K562 (cell line): Measurements from ENCODE around the gene VPS18. TPM values are rescaled to one million over a fixed set of nuclear protein-coding genes. Genes with fewer than 3 reads are reported as not detected.

Experiments used
- ATAC-seq: fragments of 200-7000 bp; cut with Tn5 transposase; 3 replicates; pipeline ENCODE4 v1.9.1; 2020; ENCODE audit warnings: moderate library complexity
- BruUV-seq: library from RNA; stranded (reverse); fragments of 400-500 nt; replicated peaks from 2 replicates; lab custom pipeline; 2021; lab: Mats Ljungman, UMichigan
- CTCF ChIA-PET: fragments of 300-600 bp; formaldehyde crosslinking; extraction: SDS; loops from one replicate; lab custom pipeline; 2021; ENCODE audit warnings: low intra/inter-chr PET ratio; lab: Yijun Ruan, JAX
- POLR2A ChIA-PET: fragments of 300-600, 350-650 bp; sonication (Branson Sonifier 250); formaldehyde crosslinking; extraction: SDS; loops from one replicate; lab custom pipeline; 2021; ENCODE audit warnings: antibody characterized with exemption, inconsistent platforms; lab: Yijun Ruan, JAX
- DNase-seq, 4 experiments: peaks; one replicate each; pipeline versions ENCODE4 v3.0.0 to v3.0.0-alpha.2; 2011 to 2018; ENCODE audit warnings: low spot score in 3 of 4, mixed read lengths in 3 of 4; ENCODE audit errors: extremely low read depth in 1 of 4
- FAIRE-seq: peaks from 2 replicates; lab custom pipeline; 2011; peaks lifted over from hg19 to GRCh38; lab: Jason Lieb, UNC
- H2AFZ ChIP-seq: 2 replicates; pipeline ENCODE4 v1.6.0; 2011; ENCODE audit warnings: low read depth, low read length, control low read depth, inconsistent platforms
- H3K27ac ChIP-seq: fragments of 200-600 bp; 3 replicates; pipeline ENCODE4 v1.8.0; 2011; ENCODE audit warnings: low read depth, mild to moderate bottlenecking, control low read depth, inconsistent platforms, low read length, moderate library complexity, mixed read lengths; ENCODE audit errors: extremely low read depth
- H3K27me3 ChIP-seq, 2 experiments: fragments of 300-600 bp in 1 of 2; 2 replicates in 1 of 2; 3 replicates in 1 of 2; pipeline versions ENCODE4 v1.6.0 to v1.8.0; 2011; ENCODE audit warnings: inconsistent platforms in 2 of 2, low read length in 2 of 2, mild to moderate bottlenecking in 1 of 2, mixed read lengths in 1 of 2, moderate library complexity in 1 of 2; ENCODE audit not compliant: control insufficient read depth in 2 of 2, insufficient read depth in 2 of 2
- H3K36me3 ChIP-seq: fragments of 300-600 bp; 3 replicates; pipeline ENCODE4 v1.8.0; 2011; ENCODE audit warnings: mild to moderate bottlenecking, low read length, inconsistent platforms; ENCODE audit not compliant: control insufficient read depth, insufficient read depth
- H3K4me1 ChIP-seq, 2 experiments: fragments of 200-600 bp in 1 of 2; replicated peaks in 1 of 2; 2 replicates in 1 of 2; 3 replicates in 1 of 2; pipeline versions ENCODE4 v1.5.1 to v1.8.0; 2011; ENCODE audit warnings: inconsistent platforms in 2 of 2, low read length in 2 of 2, mild to moderate bottlenecking in 1 of 2, mixed read lengths in 1 of 2, moderate library complexity in 1 of 2; ENCODE audit not compliant: control insufficient read depth in 2 of 2, insufficient read depth in 2 of 2
- H3K4me2 ChIP-seq: 2 replicates; pipeline ENCODE4 v1.6.1; 2011; ENCODE audit warnings: low read length, control low read depth, inconsistent platforms, mixed read lengths; ENCODE audit not compliant: insufficient read depth
- H3K4me3 ChIP-seq: fragments of 200-600 bp; sonication (generic), shearing (Covaris generic); 2 replicates; pipeline ENCODE4 v1.5.1; 2016; ENCODE audit warnings: control low read depth, inconsistent platforms
- H3K79me2 ChIP-seq: fragments of 200-600 bp; 3 replicates; pipeline ENCODE4 v1.8.0; 2011; ENCODE audit warnings: low read length, inconsistent platforms; ENCODE audit not compliant: control insufficient read depth, insufficient read depth
- H3K9ac ChIP-seq, 2 experiments: 2 replicates each; pipeline versions ENCODE4 v1.6.0 to v1.6.1; 2011; ENCODE audit warnings: low read depth in 2 of 2, low read length in 2 of 2, control low read depth in 1 of 2, inconsistent platforms in 1 of 2, mild to moderate bottlenecking in 1 of 2, mixed read lengths in 1 of 2; ENCODE audit not compliant: insufficient read depth in 1 of 2
- H3K9me1 ChIP-seq: one replicate; pipeline ENCODE4 v1.6.0; 2011; ENCODE audit warnings: inconsistent platforms, mild to moderate bottlenecking, low read length, moderate library complexity; ENCODE audit not compliant: control insufficient read depth, insufficient read depth
- H3K9me3 ChIP-seq: replicated peaks from 2 replicates; pipeline ENCODE4 v1.5.1; 2011; ENCODE audit warnings: low read depth, low read length, inconsistent platforms; ENCODE audit not compliant: control insufficient read depth, insufficient read depth
- H4K20me1 ChIP-seq: replicated peaks from 2 replicates; pipeline ENCODE4 v1.6.1; 2011; ENCODE audit warnings: low read length, inconsistent platforms, mixed read lengths; ENCODE audit not compliant: control insufficient read depth, insufficient read depth
- BRD9 ChIP-seq: fragments of 450-650 bp; IDR thresholded peaks from 2 replicates; pipeline ENCODE4 v1.6.1; 2018; ENCODE audit warnings: low read depth; ENCODE audit not compliant: partially characterized antibody
- ELF1 ChIP-seq: fragments of 200-800 bp; sonication (Bioruptor generic); IDR thresholded peaks from 2 replicates; pipeline ENCODE4 v1.6.1; 2016; ENCODE audit warnings: missing genetic modification characterization, missing compliant biosample characterization
- HDAC2 ChIP-seq: fragments of 450-650 bp; IDR thresholded peaks from 2 replicates; pipeline ENCODE4 v1.6.1; 2016; ENCODE audit warnings: mild to moderate bottlenecking
- RBM39 ChIP-seq: fragments of 200-400 bp; formaldehyde crosslinking; optimal IDR thresholded peaks from 2 replicates; pipeline ENCODE3; 2018; ENCODE audit warnings: low read depth, low read length
- TAF7 ChIP-seq: fragments of 450-650 bp; IDR thresholded peaks from 2 replicates; pipeline ENCODE4 v1.6.1; 2016; ENCODE audit warnings: missing genetic modification characterization, missing compliant biosample characterization
- TAF9B ChIP-seq: fragments of 450-650 bp; IDR thresholded peaks from 2 replicates; pipeline ENCODE4 v1.6.1; 2018; ENCODE audit warnings: mild to moderate bottlenecking; ENCODE audit not compliant: partially characterized antibody
- THRAP3 ChIP-seq: fragments of 450-650 bp; IDR thresholded peaks from 2 replicates; pipeline ENCODE4 v1.6.1; 2016; ENCODE audit warnings: mild to moderate bottlenecking, inconsistent platforms, borderline replicate concordance
- XRCC5 ChIP-seq: fragments of 200-400 bp; formaldehyde crosslinking; IDR thresholded peaks from 2 replicates; pipeline ENCODE4 v1.6.1; 2017; ENCODE audit warnings: low read depth, mild to moderate bottlenecking, low read length
- ZKSCAN8 ChIP-seq: fragments of 200-800 bp; sonication (Bioruptor generic); IDR thresholded peaks from 2 replicates; pipeline ENCODE4 v1.6.1; 2016; ENCODE audit warnings: missing genetic modification characterization, missing compliant biosample characterization
- ZNF143 ChIP-seq: sonication (generic); formaldehyde crosslinking; IDR thresholded peaks from 2 replicates; pipeline ENCODE4 v1.9.0; 2022; ENCODE audit warnings: mild to moderate bottlenecking, missing genetic modification reagents
- WGBS: fragments of 100-300 bp; shearing (Covaris generic); methylation state at CpG from one replicate; pipeline ENCODE4 v1.1.6; 2016; ENCODE audit warnings: low coverage, mixed read lengths; ENCODE audit not compliant: insufficient coverage; ENCODE audit errors: missing lambda C conversion rate; 5-methylcytosine and 5-hydroxymethylcytosine counted together
- in situ Hi-C: fragments of 300-500 bp; cut with MboI; formaldehyde crosslinking; loops from 4 replicates; pipeline ENCODE4 v1.15.0; 2018; ENCODE audit warnings: inconsistent platforms, mixed read lengths
- intact Hi-C: fragments of 100-400 bp; cut with micrococcal nuclease; formaldehyde crosslinking; loops from 2 replicates; pipeline ENCODE4 v1.14.2; 2022
- polyA plus RNA-seq, 8 experiments: library from polyadenylated mRNA; depleted of rRNA in 4 of 8; stranded (reverse) in 5 of 8; unstranded in 3 of 8; fragments of >200 nt; fragmentation: Nextera tagmentation in 2 of 8; fragmentation: Illumina TruSeq in 1 of 8; extraction: Ambion mirVana in 2 of 8; extraction: Trizol in 1 of 8; gene quantifications; 2 replicates each; pipeline versions ENCODE4 v1.2.1 to v1.2.3, GENCODE V29; 2011 to 2014; ENCODE audit warnings: inconsistent platforms in 1 of 8, missing spikeins in 1 of 8
- total RNA-seq, 7 experiments: library from RNA; depleted of rRNA in 6 of 7; stranded (reverse); fragments of >200 nt in 6 of 7; fragmentation: Illumina TruSeq in 2 of 7; extraction: Trizol in 2 of 7; gene quantifications; 2 replicates each; pipeline versions ENCODE4 v1.2.1 to v1.2.3, GENCODE V29; 2011 to 2021; ENCODE audit warnings: low replicate concordance in 1 of 7
- TF ChIP-seq, protein P1 (sequence below): fragments of 450-650 bp; IDR thresholded peaks from 2 replicates; pipeline ENCODE4 v1.7.1; 2018; ENCODE audit warnings: mild to moderate bottlenecking, low read depth; ENCODE audit not compliant: partially characterized antibody

VPS18 gene
- total and polyA plus RNA-seq, 9 of the 15 experiments (the other 6 are each of a cell fraction or from before 2014, with no cell fraction given): 0.73 to 19.9 (median 8.5) TPM

DNA sequence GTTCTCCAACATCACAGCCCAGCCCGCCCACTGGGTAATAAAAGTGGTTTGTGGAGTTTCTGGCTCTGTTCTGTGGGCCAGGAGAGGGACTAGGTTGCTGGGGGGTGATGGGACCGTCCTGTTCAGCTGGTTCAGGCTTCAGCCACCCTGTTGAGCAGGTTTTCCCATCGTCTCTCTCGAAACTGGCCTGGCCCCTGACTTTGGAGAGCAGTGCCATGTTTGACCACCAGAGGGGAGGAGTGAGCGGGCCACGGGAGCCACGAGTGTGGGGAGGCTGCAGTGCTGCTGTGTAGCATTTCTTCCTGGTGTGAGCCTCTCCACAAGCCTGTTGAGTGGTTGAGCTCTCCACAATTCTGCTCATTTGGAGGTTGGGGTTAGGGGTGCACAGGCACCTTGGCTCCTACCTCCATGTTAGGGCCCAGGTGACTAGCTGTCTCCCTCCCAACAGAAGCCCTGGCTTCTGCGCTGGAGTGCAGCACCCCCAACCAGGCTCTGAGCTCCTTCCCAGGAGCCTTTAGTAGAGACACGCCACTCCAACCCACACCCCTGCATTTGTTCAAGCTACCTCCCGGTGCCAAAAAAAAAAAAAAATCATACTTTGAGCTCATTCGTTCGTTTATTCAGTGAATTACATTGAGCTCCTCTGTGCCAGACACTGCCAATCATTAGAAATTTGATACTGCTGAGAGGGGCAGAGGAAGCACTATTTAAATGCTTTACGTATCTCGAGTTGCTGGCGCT lies 36.5 kb upstream of the VPS18 start (continued):
- TF ChIP-seq XRCC5 (peak; percentile 63; the same call in 1 of the 2 replicates), ZKSCAN8 (no peak)

DNA sequence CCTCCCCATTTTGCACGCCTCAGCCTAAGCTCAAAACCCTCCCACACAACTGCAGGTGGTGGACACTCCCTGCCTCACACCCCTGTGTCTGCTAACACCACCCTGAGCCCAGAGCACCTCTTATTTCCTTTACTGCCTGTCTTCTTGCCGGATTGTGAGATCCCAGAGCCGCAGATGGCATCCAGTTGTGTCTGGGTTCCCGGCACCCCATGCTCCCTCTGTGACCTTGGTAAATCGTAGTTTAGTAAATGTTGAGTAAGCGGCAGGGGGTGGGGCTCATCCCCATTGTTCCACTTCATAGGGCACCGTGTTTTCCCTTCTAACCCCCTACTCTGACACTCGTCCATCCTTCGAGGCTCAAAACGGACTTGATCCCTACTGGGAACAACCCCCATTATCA lies 35.5 kb upstream of the VPS18 start:
- FAIRE-seq (no peak), ATAC-seq (no peak), DNase-seq (peak in 1 of 4 experiments; percentile 10)
- H3K4me1 ChIP-seq: peaks cover 16 to 21% of the 10 kb centered on the region in 2 experiments; a peak in 4 of 5 replicates
- no TSS peak for BruUV-seq
- no peak overlapping the region for H3K9ac ChIP-seq
- no peak overlapping the region for H3K27ac ChIP-seq
- no peaks in the 10 kb centered on the region for H4K20me1 ChIP-seq
- H3K36me3 ChIP-seq: no peaks in the 10 kb centered on the region
- no peaks in the 10 kb centered on the region for H3K9me3 ChIP-seq
- H3K79me2 ChIP-seq: no peaks in the 10 kb centered on the region
- POLR2A ChIA-PET: interaction anchor here (1.0 to 8.2 kb wide), 5 partner anchors 14 to 291 kb away, joined by 3 to 72 read pairs (median 7); partner anchors contain the start of genes RHOV and VPS18
- TF ChIP-seq ZNF143: peak; percentile 45; the same call in 1 of the 2 replicates
- 0 out of 2 replicates have a peak, but pooled peaks have one; percentile 20 for TF ChIP-seq ELF1 (tag)
- 0 out of 2 replicates have a peak, but pooled peaks have one; percentile 18 for TF ChIP-seq TAF7 (tag)
- TF ChIP-seq TAF9B: no peak
- TF ChIP-seq RBM39: no peak
- TF ChIP-seq THRAP3: no peak
- no peak for TF ChIP-seq BRD9
- TF ChIP-seq, protein P1, sequence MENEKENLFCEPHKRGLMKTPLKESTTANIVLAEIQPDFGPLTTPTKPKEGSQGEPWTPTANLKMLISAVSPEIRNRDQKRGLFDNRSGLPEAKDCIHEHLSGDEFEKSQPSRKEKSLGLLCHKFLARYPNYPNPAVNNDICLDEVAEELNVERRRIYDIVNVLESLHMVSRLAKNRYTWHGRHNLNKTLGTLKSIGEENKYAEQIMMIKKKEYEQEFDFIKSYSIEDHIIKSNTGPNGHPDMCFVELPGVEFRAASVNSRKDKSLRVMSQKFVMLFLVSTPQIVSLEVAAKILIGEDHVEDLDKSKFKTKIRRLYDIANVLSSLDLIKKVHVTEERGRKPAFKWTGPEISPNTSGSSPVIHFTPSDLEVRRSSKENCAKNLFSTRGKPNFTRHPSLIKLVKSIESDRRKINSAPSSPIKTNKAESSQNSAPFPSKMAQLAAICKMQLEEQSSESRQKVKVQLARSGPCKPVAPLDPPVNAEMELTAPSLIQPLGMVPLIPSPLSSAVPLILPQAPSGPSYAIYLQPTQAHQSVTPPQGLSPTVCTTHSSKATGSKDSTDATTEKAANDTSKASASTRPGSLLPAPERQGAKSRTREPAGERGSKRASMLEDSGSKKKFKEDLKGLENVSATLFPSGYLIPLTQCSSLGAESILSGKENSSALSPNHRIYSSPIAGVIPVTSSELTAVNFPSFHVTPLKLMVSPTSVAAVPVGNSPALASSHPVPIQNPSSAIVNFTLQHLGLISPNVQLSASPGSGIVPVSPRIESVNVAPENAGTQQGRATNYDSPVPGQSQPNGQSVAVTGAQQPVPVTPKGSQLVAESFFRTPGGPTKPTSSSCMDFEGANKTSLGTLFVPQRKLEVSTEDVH: no peak
- TF ChIP-seq HDAC2: no peak
- intact Hi-C loops (loop anchor here (5.0 to 10.0 kb wide), 2 partner anchors 71 to 184 kb away; no protein-coding TSS in a partner anchor), in situ Hi-C loops (loop anchor here (5.0 kb wide), 1 partner anchor 34 kb away; the partner anchor contains the start of gene VPS18)
- CTCF ChIA-PET: interaction anchor here (1.3 to 6.2 kb wide), 3 partner anchors 15 to 34 kb away, joined by 4 to 75 read pairs (median 8); partner anchors contain the start of genes RHOV and VPS18
- 44% methylated on average over 10 of the region's 10 CpGs for WGBS
- no peak overlapping the region for H3K4me2 ChIP-seq
- no peak overlapping the region for H3K4me3 ChIP-seq
- H3K9me1 ChIP-seq: no peaks in the 10 kb centered on the region
- H2AFZ ChIP-seq: peak overlapping the region; percentile 95
- no peaks in the 10 kb centered on the region; a peak in 1 of 5 replicates for H3K27me3 ChIP-seq
